ENCODE measurements around the gene RASAL1.

Gene RASAL1

DNA sequence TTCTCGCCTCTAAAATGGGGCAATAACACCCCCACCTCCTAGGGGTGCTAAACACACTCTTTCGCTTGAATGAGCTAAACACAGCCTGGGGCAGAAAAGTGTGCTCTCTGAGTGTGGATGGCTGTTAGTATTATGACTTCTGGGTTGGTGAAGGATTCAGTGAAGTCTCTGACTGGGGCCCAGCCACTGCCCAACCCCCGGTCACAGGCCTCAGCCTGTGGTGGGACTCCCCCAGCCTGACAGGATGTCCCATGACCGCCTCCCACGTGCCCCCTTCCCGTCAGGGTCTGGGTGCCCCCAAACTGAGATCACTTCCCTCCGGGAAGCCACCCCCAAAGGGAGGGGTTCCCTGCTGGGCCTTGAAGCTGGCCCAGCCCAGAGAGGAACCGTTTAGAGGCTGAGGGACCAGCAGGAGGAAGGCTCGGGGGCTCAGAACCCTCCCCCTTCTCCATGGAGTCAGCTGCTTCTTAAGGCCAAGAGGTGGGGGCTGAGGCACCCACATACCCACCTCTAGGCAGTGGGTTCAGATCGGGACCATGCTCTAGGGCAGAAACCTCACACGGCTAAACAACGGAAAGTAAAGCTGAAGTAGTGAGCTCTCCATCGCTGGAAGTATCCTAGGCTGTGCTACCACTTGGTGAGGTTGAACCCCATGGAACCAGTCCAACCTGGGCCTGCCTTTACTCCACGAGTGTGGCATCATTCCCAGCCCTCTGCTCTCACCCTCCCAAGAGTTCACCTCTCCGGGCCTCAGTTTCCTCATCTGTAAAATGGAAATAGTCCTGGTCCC, 65.2 kb downstream of the RASAL1 start:
- DNase-seq (ENCODE audit: low read depth) = no peak

DNA sequence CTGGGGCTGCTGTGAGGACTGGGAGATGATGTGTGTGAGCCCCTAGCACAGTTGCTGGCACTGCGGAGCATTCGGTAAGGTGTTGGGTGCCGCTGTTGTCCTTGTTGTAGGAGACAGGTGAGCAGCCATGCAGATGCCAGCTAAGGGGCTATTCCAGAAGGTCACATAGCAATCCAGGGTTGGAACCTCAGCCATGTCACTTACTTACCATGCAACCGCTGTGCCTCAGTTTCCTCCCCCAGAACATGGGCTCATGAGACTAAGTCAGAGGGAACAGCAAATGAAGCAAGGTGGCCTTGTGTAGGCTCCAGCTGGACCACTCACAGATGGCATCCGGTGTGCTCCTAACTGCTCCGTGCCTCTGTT, 65.8 kb downstream of the RASAL1 start:
- DNase-seq (ENCODE audit: low read depth) = no peak

DNA sequence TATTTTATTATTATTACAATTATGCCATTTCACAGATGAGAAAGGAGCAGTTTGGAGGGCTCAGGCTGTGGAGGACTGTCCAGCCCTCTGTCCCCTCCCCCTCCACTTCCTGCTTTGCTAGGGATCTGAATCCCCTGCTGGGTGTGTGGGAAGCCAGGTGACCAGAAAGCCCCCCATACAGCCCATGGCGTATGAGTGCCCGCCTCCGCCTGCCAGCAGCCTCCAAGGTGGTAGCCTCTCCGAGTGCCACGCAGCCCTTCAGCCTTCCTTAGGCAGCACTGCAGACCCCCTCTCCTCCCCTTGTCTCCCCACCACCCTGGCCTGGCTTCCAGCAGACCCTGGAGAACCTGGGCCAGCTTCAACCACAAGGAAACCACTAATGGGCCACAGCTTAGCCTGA, 66.4 kb downstream of the RASAL1 start:
- no peak for DNase-seq (ENCODE audit: low read depth)

DNA sequence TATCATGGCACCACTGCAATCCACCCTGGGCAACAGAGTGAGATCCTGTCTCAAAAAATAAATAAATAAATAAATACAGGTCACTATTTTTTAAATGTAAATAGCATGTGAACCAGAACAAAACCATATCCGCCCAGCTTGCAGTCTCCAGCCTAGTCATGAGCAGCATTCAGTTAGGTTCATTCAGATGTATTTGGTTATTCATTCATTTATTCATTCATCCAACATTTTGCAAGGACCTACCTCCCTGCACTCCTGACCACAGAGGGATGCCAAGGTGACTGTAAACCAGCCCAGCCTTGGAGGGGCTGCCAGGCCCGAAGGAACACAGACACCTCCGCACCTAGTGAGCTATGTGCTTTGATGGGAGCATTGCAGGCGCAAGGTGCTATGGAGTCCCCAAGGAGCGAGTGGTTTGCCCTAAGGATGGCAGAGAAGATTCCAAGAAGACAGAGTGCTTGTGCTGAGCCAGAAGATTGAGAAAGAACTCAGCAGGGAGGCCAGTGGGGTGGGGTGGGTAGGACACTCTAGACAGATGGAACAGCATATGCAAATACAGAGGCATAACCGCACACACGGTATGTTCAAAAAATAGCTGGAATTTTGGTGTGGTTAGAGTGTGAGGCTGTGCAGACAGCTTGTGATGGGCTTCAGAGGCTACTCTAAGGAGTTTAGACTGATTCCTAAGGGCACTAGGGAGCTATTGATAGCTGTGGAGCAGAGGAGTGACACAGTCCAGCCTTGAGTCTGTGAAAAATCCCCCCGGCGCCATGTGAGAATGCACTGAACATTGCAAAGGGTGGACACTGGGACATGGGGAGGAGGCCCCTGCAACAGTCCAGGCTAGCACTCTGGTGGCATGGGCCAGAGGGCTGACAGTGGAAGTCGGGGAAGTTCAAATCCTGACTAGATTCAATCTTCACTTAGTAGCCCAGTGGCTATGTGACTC, 67.3 kb downstream of the RASAL1 start:
- DNase-seq (ENCODE audit: low read depth) = no peak

DNA sequence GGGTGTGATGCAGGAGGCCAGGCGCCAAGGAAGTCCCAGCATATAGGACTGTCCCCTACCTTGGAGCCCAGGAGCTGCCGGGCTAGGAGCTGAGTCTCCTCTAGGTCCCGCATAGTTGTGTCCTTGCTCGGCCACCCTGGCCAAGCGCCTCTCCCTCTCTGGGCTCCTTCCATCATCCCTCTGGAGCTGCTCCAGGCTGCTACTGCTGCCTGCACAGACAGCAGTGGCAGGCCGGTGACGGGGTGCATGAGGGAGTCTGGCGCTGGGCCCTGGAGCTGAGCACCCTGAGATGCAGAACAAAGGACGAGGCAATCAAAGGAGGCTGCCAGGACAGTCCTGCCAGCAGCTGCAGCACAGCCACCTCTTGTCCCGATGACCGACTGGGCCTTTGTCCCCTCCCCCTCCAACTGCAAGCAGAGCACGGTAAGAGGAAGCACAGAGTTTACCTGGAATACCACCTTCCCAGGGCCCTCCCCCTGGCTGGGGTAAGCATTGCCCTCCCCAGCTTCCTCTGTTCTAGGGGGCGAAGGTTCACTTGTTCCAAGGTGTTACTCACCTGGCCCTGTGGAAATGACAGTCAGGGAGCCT, 68.7 kb downstream of the RASAL1 start:
- DNase-seq (ENCODE audit: low read depth) = no peak

DNA sequence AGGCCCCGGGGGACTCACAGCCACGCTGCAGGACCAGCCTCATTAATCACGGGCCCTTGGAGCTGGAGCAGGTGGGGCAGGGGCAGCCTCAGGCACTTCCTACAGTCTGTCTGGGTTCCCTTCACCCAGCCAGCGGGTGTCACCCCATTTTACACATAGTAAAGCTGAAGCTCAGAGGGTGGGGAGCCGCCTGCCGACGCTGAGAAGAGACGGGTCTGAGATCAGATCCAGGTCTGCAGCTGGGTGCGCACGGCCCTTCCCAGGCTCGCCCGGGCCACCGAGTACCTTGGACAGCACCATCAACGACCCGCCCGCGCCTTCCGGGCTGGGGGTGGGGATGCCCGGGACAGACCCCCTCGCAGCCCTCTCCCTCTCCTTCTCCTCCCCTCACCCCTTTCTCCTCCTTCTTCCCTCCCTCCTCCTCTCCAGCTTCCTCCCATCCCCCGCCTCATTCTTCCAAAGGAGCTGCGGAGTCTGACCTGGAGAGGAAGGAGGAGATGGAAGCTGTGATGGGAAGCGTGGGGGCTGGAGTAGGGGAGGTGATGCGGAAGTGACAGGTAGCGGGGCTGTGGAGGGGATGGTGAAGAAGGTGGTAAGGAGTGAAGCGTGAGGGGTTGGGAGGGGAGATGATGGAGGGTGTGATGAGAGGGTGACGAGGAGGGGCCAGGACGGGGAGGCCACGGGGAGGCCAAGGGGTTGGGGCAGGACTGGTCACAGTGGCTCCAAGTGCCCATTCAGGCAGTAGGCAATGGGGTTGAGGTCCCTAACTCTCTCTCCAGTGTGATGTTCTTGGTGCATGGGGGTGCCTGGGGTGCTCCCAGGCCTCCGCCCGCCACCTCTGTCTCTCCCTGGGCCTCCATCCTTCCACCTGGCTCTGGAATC, 70.2 kb downstream of the RASAL1 start:
- no peak for DNase-seq (ENCODE audit: low read depth)

DNA sequence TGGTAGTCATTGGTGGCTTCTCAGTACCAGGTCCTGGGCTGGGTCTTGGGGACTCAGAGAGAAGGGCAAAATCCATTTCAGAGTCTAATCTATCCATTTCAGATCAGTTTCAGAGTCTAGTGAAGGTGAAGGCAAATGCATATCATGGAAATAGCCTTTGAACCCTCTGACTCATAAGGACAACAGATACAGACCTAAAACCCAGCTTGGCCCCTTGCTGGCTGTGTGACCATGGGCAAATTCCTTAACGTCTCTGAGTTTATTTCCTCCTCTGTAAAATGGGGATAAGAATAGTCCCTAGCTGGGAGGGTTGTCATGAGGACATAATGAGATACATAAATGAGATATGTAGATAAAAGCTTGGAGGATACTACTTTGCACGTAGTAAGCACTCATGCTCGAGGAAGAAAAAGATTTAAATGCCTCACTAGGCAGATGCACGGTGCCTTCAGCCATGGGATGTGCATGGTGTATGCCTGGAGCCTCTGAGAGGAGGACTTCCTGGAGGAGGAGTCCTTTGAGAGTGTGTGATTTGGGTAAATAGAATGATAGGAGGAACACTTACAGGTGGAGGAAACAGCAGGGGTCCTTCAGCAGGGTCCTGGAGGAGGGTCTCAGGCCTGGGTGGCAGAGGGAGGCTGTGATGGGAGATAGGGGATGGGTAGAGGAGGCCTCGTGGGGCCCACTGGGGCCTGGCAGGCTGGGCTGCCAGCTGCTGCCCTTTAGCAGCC, 71.0 kb downstream of the RASAL1 start:
- DNase-seq (ENCODE audit: low read depth) = no peak

DNA sequence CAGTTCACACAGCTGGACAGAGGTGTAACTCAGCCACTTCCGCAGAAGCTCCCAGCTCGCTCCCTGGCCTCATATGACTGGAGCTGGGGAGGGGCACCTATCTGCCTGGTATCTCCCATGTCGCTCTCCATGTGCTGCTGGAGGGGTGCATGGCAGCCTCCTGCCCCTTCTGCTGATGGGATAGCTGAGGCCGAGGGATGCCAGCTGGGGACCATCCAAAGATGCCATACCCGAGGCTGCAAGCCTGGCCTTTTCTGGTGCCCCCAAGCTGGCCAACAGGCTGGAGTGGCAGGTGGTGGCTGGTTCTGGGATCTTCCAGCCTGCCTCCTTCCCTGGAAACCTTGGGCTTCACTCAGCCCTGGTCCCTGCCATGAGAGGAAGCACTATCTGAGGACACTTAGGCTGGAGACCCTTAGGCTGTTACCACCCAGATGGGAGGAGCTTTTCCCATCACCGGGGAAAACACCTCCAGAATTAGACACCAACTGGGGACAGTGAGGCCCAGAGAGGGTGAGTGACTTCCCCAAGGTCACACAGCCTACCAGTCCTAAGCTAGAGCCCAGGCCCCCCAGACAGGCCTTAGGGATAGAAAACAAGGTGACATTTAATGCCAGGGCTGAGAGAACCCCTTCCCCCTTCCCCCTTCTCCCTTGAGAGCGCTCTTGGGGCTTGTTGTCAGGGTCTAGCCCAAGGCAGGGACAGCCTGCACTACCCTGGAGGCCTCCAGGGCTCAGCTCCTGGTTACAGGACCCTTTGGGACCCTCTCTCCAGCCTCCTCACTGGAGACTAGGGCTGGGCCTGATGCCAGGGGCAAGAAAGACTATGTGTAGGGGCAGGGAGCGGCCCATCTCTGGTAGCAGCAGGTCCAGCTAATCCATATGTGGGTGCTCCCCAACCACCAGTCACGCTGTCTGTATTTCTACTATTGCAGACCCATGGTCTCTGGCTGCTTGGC, 71.9 kb downstream of the RASAL1 start:
- DNase-seq (ENCODE audit: low read depth) = no peak

DNA sequence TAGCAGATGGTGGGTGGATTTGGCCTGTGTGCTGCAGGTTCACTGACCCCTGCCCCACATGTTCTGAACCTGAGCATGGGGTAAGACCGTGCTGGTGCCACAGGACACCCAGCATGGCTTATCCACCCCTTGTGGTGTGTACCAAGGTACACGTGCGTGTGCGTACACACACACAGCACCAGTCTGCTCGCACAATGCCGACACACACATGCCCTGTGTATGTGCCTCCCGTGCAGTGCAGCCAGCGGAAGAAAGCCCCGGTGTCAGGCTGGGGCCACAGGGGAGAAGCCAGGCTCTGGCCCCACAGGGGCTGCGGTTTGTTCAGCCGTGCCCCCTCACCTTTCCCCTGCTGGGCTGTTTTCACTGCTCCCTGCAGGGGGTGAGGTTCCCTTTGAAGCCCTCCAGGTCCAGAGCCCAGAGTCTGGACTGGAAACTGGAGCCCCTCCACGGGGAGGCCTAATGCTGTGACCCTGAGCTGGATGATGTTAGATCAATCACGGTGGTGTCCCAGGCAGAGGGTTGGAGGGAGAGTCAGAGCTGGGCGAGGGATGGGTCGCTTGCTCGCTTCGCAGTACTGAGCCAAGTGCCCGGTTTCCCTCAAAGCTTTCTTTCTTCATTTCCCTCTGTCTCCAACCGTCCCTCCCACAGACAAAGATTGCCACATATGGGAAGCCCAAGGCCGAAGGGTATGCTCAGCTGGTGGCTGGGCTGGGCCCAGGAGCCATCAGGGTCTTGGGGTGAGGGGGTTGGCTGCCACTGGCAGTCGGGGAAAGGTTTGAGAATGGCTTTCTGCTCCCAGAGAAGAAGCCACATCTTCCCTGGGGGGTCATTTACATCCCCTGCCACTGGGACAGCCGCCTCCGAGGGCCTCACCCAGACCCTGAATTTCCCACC, 72.8 kb downstream of the RASAL1 start:
- no peak for DNase-seq (ENCODE audit: low read depth)

DNA sequence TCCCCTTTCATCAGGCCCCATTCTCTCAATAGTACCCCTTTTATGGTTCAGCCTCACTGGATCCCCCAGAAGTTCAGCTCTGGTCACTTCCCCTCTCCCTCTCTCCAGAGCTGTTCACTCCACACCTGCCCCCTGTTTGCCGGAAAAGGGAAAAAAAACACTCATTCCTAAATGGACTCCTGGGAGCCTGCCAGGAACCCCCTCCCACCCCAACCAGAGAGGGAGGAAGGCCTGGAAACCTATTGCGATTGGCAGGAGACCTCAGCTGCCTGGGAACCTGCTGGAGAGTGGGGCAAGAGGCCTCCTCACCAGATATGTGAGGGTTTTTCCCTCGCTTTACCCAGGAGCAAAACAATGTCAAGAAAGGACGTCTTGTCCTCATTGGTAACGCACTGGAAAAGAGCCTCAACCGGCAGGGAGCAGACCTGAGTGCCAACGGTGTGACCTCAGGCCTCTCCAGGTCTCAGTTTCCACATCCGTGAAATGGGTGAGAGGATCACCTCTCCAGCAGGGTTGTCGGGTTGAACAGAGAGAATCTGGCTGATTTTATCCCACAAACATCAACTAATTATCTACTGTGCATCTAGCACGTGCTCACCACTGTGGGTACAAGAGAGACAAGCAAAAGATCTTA, 74.4 kb downstream of the RASAL1 start:
- no peak for DNase-seq (ENCODE audit: low read depth)

DNA sequence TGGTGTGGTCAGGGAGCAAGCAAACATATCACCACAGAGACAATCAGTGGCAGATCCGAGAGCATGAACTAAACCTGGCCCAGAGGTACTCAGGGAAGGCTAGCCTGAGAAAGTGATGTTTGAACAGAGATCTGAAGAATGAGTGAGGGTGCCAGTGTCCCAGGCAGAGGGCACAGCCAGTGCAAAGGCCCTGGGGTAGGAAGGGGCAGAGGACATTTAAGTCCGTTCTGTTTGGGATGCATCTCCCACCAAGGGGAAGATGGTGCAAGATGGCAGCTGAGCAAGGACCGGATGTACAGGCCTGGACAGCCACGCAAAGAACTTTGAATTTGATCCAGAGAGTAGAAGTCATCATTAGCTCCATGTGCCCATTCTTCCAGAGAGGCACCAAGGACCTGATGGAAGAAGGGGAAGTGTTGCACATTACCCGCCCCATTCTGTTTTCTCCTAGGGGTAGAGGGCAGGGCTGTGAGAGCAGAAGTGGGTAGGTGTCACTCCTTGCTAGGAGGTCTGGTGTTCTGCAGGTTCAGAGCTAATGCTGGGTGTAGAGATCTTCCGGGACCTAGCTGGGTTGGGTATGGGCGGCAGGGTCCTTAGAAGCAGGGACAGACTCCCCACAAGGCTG, 75.1 kb downstream of the RASAL1 start:
- no peak for DNase-seq (ENCODE audit: low read depth)

DNA sequence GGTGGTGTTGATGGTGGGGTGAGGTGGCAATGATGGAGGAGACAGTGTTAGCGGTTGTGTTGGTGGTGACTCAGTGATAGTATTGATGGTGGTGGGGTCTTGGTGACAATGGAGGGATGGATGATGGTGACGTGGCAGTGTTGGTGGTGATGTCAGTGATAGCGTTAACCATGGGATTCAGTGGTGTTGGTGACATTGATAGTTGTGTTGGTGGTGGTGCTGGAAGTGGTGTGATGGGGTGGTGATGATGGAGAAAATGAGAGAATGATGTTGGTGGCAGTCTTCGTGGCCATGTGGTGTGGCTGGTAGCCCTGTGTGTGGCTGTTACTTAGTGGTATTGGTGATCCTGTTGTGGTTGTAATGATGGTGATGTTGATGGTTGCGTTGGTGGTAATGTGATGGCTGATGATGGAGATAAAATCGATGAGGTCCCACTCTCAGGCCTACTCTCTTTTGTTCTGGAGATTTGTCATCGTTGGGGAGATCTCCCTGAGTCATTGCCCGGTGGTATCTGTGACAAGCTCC, 76.4 kb downstream of the RASAL1 start:
- DNase-seq (ENCODE audit: low read depth) = no peak

DNA sequence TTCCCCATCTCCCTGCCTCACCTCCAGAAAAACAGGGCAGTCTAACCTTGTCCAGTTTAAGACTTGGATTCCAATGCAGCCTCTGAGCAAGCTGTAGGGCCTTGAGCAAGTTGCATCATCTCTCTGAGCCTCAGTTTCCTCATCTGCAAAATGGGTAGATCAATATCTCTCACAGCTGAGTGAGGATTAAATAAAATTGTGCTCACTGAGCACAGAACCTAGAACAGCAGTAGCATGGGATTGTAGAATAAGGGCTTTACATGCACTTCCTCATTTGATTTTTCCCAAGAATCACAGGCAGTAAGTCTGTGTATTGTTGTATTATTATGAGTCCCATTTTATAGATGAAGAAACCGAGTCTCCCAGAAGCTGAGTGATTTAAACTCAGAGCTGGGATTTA, 77.0 kb downstream of the RASAL1 start:
- no peak for DNase-seq (ENCODE audit: low read depth)

DNA sequence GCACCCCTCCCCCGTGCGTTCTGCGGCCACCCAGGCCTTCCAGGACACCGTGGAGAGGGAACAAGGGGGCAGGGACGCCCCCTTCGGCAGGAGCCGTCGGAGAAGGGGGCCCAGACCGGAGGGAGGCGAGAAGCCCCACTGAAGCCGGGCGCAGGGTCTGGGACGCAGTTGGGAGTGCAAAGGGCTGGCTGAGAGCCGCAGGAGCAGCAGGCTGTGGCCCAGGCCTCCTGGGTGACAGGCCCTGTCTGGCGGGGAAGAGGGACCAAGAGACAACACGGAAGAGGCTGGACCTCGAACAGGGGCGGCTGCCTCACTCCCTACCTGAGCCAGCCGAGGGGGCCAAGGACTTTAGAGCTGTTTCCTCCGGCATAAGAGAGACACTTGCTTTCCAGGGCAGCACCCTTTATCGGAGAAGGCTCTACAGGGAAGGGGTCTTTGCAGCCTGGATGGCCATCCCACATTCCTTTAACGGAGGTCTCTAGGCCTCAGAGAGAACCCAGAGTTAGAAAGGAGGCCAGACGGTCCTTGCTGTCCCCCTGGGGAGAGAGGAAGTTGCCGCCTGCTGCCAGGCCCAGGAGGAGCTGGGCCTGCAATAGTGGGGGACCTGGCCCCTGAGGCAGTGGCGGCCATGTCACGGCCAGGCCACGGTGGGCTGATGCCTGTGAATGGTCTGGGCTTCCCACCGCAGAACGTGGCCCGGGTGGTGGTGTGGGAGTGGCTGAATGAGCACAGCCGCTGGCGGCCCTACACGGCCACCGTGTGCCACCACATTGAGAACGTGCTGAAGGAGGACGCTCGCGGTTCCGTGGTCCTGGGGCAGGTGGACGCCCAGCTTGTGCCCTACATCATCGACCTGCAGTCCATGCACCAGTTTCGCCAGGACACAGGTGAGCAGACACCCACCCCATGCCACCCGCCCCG, 77.7 kb downstream of the RASAL1 start:
- no peak for DNase-seq (ENCODE audit: low read depth)

DNA sequence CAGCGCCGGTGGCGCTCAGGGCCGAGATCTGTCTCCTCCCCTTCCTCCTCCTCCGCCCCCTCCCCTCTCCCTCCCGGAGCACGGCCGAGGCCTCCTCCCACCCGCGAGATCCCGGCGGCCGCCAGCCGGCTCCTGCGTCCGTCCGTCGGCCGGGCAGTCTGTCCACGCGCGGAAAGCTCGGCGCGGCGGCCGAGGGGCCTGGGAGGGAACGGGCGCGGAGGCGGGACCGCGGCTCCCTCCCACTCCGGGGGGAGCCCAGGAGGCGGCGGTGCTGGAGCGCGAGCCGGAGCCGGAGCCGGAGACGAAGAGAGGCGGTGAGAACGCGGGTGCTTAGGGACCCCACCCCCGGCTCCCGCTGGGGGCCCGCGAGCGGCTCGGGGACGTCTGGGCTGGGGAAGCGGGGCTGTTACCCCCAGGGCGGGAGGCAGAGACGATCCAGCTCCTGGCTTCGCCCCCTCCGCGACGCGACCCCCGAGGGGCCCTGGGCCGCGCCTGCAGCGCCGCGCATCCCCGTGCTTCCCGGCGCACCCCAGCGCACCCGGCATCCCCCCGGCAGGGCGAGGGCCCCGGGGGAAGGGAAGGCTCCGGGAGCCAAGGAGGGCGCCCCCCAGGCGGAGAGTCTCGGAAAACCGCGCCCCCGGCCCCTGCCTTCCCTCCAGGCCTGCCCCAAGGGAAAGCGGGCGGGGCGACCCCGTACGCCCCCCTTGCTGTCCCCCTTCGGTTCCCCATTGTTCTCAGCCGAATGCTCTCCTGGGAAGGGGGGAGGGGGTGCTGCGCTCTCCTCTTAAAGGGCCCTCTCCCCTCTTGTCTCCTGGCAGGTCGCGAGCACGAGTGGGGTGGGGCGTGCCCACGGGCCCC, 78.7 kb downstream of the RASAL1 start, which contains the start of gene DTX1:
TSS of gene DTX1 (plus strand) at position 100 of the 858 bp plus-strand sequence. CDS start 1,463 bp downstream, outside the sequence.
- no peak for DNase-seq (ENCODE audit: low read depth)

DNA sequence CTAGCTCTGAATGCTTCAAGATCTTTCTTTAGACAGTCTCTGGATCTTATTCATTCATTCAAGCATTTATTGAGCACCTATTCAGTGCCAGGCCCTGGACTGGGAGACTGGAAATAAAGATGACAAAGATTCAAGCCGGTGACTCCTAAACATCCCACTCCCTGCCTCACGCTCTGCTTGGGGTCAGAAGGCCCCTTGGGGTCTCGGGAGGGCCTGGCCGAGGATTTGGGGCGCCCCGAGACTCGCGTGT, 79.3 kb downstream of the RASAL1 start:
- no peak for DNase-seq (ENCODE audit: low read depth)

Data from iris pigment epithelial cell (primary cell).